ENCODE results near the gene TJP3. TPM values are rescaled to one million over a fixed set of nuclear protein-coding genes. Genes with fewer than 3 reads are reported as not detected.

TJP3 gene
- total and polyA plus RNA-seq, 4 donors, result 18.4 to 57.8 (median 49.6) TPM

DNA sequence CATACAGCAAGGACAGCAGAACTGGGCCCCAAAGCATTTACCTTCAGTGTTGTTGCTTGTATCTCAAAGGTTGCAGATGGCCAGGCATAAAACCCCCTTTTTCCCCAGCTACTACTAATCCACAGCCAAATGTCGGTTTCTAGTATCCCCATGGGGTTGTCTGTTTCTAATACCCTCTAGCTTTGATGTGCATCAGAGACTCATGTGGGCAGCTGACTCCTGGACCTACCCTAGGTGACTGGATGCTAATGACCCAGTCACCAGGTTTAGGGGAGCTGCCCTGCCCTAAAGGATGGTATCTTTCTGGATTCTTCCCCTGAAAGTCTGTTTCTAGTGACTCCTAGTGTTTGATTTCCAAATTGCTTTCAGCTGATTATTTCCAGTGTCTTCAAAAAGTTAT lies 23.9 kb downstream of the TJP3 start:
- no peak for DNase-seq
- WGBS, 2 donors, result 90 to 97% methylated on average over 1 of the region's 1 CpG

DNA sequence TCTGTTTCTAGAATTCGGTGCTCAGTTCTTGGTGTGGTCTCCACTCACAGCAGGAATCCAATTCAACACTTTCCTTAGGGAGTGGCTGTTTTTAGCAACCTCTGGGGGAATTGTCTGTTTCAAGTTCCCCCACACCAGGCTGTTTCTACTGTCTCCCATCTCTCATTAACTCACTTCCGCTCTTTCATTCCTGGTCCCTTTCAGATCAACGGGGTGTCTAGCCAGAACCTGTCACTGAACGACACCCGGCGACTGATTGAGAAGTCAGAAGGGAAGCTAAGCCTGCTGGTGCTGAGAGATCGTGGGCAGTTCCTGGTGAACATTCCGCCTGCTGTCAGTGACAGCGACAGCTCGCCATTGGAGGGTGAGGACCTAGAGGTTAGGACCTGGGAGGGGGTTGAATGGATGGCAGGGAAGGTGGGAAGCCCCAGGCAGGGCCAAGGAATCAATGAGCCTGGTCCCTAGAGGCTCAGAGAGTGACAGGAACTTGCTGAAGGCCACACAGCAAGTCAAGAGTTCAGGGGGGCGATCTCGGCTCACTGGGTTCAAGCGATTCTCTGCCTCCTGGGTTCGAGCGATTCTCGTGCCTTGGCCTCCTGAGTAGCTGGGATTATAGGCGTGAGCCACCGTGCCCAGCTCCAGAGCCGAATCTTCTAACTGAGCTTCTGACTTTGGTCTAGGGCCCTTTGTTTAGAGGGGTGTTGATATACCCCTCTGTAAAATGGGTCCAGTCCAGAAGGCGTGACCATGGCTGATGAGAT lies 25.5 kb downstream of the TJP3 start:
- Histone ChIP-seq H3K4me3 (no peak overlapping the region), H3K9ac (ENCODE audit: insufficient read depth in 1 of 2, low read length in 2 of 2) (no peak overlapping the region), H3K4me1 (ENCODE audit: control insufficient read depth in 5 of 5, insufficient read depth in 5 of 5, low read length in 5 of 5) (no peaks in the 10 kb centered on the region), H3K27ac (ENCODE audit: low read depth in 1 of 2, low read length in 1 of 2) (no peak overlapping the region), H3K36me3 (ENCODE audit: control insufficient read depth in 4 of 4, insufficient read depth in 4 of 4, low read length in 4 of 4) (peaks cover 0 to 5% (median 0%) of the 10 kb centered on the region in 4 donors), H3K9me3 (ENCODE audit: control insufficient read depth in 4 of 4, insufficient read depth in 3 of 4, low read length in 3 of 4) (peaks cover 0 to 7% (median 1%) of the 10 kb centered on the region in 4 donors), H3K27me3 (ENCODE audit: control insufficient read depth in 3 of 3, insufficient read depth in 3 of 3, low read length in 2 of 3) (no peaks in the 10 kb centered on the region)
- DNase-seq (no peak), ATAC-seq (ENCODE audit: insufficient read depth, low FRiP score) (no peak)
- TF ChIP-seq, protein P1, sequence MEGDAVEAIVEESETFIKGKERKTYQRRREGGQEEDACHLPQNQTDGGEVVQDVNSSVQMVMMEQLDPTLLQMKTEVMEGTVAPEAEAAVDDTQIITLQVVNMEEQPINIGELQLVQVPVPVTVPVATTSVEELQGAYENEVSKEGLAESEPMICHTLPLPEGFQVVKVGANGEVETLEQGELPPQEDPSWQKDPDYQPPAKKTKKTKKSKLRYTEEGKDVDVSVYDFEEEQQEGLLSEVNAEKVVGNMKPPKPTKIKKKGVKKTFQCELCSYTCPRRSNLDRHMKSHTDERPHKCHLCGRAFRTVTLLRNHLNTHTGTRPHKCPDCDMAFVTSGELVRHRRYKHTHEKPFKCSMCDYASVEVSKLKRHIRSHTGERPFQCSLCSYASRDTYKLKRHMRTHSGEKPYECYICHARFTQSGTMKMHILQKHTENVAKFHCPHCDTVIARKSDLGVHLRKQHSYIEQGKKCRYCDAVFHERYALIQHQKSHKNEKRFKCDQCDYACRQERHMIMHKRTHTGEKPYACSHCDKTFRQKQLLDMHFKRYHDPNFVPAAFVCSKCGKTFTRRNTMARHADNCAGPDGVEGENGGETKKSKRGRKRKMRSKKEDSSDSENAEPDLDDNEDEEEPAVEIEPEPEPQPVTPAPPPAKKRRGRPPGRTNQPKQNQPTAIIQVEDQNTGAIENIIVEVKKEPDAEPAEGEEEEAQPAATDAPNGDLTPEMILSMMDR (IDR thresholded peaks at IDR 0.05; ENCODE audit: control extremely low read depth, extremely low read depth), result no peak
- 80 to 81% methylated on average over 20 of the region's 20 CpGs for WGBS, 2 donors

More for the DNA sequence above, 23.9 kb downstream of the TJP3 start:
- Histone ChIP-seq H3K27ac (ENCODE audit: low read depth in 1 of 2, low read length in 1 of 2) (no peak overlapping the region), H3K27me3 (ENCODE audit: control insufficient read depth in 3 of 3, insufficient read depth in 3 of 3, low read length in 2 of 3) (no peaks in the 10 kb centered on the region), H3K9ac (ENCODE audit: insufficient read depth in 1 of 2, low read length in 2 of 2) (no peak overlapping the region), H3K9me3 (ENCODE audit: control insufficient read depth in 4 of 4, insufficient read depth in 3 of 4, low read length in 3 of 4) (peaks cover 0 to 3% (median 1%) of the 10 kb centered on the region in 4 donors), H3K36me3 (ENCODE audit: control insufficient read depth in 4 of 4, insufficient read depth in 4 of 4, low read length in 4 of 4) (peaks cover 0 to 5% (median 0%) of the 10 kb centered on the region in 4 donors), H3K4me1 (ENCODE audit: control insufficient read depth in 5 of 5, insufficient read depth in 5 of 5, low read length in 5 of 5) (no peaks in the 10 kb centered on the region), H3K4me3 (no peak overlapping the region)
- TF ChIP-seq, protein P1 (IDR thresholded peaks at IDR 0.05; ENCODE audit: control extremely low read depth, extremely low read depth), result no peak
- ATAC-seq (ENCODE audit: insufficient read depth, low FRiP score), result no peak

DNA sequence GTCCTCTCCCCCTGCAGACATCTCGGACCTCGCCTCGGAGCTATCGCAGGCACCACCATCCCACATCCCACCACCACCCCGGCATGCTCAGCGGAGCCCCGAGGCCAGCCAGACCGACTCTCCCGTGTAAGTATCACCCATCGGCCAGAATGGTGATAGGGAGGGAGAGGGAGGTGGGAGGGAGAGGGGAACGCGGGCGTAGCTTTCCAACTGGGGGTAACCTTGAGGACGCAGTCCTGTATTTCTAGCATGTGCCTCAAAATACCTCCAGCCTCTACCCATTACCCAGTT lies 26.1 kb downstream of the TJP3 start:
- H3K36me3 ChIP-seq (ENCODE audit: control insufficient read depth in 4 of 4, insufficient read depth in 4 of 4, low read length in 4 of 4), result peaks cover 0 to 5% (median 0%) of the 10 kb centered on the region in 4 donors
- no peak for DNase-seq

More for the DNA sequence above, 26.1 kb downstream of the TJP3 start:
- Histone ChIP-seq H3K9ac (ENCODE audit: insufficient read depth in 1 of 2, low read length in 2 of 2) (no peak overlapping the region), H3K27me3 (ENCODE audit: control insufficient read depth in 3 of 3, insufficient read depth in 3 of 3, low read length in 2 of 3) (no peaks in the 10 kb centered on the region), H3K4me3 (no peak overlapping the region), H3K9me3 (ENCODE audit: control insufficient read depth in 4 of 4, insufficient read depth in 3 of 4, low read length in 3 of 4) (peaks cover 0 to 7% (median 1%) of the 10 kb centered on the region in 4 donors), H3K4me1 (ENCODE audit: control insufficient read depth in 5 of 5, insufficient read depth in 5 of 5, low read length in 5 of 5) (no peaks in the 10 kb centered on the region), H3K27ac (ENCODE audit: low read depth in 1 of 2, low read length in 1 of 2) (no peak overlapping the region)
- ATAC-seq (ENCODE audit: insufficient read depth, low FRiP score), result no peak
- TF ChIP-seq, protein P1 (IDR thresholded peaks at IDR 0.05; ENCODE audit: control extremely low read depth, extremely low read depth), result no peak
- WGBS, 2 donors, result 93% methylated on average over 12 to 14 of the region's 14 CpGs

Data from lung (tissue), 12 donors.